Measurements from ENCODE around the gene IGSF9.

DNA sequence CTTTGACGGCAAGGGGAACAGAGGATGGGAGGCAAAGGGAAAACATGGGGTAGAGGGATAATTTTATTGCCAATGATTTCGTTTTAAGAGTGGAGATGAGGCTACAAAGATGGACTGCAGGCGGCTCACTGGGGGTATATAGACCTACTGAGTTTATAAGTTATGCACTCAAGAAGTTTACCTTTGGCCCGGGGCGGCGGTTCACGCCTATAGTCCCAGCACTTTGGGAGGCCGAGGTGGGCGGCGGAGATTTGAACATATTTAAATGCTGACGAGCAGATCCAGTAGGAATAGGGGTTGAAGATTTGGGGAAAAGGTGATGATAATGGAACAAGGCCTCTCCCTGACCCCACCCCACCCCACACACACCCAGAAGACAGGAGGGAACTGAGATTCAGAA, 16.8 kb upstream of the IGSF9 start:
- TF ChIP-seq, protein P1, sequence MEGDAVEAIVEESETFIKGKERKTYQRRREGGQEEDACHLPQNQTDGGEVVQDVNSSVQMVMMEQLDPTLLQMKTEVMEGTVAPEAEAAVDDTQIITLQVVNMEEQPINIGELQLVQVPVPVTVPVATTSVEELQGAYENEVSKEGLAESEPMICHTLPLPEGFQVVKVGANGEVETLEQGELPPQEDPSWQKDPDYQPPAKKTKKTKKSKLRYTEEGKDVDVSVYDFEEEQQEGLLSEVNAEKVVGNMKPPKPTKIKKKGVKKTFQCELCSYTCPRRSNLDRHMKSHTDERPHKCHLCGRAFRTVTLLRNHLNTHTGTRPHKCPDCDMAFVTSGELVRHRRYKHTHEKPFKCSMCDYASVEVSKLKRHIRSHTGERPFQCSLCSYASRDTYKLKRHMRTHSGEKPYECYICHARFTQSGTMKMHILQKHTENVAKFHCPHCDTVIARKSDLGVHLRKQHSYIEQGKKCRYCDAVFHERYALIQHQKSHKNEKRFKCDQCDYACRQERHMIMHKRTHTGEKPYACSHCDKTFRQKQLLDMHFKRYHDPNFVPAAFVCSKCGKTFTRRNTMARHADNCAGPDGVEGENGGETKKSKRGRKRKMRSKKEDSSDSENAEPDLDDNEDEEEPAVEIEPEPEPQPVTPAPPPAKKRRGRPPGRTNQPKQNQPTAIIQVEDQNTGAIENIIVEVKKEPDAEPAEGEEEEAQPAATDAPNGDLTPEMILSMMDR (IDR thresholded peaks at IDR 0.05; ENCODE audit: low read depth, low read length, missing input control): no peak
- no peak for TF ChIP-seq TAF1 (conservative IDR thresholded peaks at IDR 0.05)
- TF ChIP-seq, protein P2, sequence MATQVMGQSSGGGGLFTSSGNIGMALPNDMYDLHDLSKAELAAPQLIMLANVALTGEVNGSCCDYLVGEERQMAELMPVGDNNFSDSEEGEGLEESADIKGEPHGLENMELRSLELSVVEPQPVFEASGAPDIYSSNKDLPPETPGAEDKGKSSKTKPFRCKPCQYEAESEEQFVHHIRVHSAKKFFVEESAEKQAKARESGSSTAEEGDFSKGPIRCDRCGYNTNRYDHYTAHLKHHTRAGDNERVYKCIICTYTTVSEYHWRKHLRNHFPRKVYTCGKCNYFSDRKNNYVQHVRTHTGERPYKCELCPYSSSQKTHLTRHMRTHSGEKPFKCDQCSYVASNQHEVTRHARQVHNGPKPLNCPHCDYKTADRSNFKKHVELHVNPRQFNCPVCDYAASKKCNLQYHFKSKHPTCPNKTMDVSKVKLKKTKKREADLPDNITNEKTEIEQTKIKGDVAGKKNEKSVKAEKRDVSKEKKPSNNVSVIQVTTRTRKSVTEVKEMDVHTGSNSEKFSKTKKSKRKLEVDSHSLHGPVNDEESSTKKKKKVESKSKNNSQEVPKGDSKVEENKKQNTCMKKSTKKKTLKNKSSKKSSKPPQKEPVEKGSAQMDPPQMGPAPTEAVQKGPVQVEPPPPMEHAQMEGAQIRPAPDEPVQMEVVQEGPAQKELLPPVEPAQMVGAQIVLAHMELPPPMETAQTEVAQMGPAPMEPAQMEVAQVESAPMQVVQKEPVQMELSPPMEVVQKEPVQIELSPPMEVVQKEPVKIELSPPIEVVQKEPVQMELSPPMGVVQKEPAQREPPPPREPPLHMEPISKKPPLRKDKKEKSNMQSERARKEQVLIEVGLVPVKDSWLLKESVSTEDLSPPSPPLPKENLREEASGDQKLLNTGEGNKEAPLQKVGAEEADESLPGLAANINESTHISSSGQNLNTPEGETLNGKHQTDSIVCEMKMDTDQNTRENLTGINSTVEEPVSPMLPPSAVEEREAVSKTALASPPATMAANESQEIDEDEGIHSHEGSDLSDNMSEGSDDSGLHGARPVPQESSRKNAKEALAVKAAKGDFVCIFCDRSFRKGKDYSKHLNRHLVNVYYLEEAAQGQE (IDR thresholded peaks at IDR 0.05): no peak
- TF ChIP-seq YY1 (IDR thresholded peaks at IDR 0.05): no peak
- TF ChIP-seq, protein P3, sequence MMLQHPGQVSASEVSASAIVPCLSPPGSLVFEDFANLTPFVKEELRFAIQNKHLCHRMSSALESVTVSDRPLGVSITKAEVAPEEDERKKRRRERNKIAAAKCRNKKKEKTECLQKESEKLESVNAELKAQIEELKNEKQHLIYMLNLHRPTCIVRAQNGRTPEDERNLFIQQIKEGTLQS (IDR thresholded peaks at IDR 0.05): no peak
- TF ChIP-seq, protein P4, sequence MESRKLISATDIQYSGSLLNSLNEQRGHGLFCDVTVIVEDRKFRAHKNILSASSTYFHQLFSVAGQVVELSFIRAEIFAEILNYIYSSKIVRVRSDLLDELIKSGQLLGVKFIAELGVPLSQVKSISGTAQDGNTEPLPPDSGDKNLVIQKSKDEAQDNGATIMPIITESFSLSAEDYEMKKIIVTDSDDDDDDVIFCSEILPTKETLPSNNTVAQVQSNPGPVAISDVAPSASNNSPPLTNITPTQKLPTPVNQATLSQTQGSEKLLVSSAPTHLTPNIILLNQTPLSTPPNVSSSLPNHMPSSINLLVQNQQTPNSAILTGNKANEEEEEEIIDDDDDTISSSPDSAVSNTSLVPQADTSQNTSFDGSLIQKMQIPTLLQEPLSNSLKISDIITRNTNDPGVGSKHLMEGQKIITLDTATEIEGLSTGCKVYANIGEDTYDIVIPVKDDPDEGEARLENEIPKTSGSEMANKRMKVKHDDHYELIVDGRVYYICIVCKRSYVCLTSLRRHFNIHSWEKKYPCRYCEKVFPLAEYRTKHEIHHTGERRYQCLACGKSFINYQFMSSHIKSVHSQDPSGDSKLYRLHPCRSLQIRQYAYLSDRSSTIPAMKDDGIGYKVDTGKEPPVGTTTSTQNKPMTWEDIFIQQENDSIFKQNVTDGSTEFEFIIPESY (IDR thresholded peaks at IDR 0.05): no peak
- TF ChIP-seq RXRA (IDR thresholded peaks at IDR 0.05): no peak
- no peak for TF ChIP-seq HNF4G (IDR thresholded peaks at IDR 0.05)
- no peak for TF ChIP-seq FOXA1 (IDR thresholded peaks at IDR 0.05)
